CD4-positive, alpha-beta T cell treated with Interleukin-2 at 100 ng/mL for 4 hours (primary cell): ENCODE measurements around the gene ITIH4.

Source experiments
- DNase-seq: peaks from one replicate; pipeline ENCODE4 v3.0.0-alpha.2; 2020; ENCODE audit warnings: low spot score

Gene ITIH4

DNA sequence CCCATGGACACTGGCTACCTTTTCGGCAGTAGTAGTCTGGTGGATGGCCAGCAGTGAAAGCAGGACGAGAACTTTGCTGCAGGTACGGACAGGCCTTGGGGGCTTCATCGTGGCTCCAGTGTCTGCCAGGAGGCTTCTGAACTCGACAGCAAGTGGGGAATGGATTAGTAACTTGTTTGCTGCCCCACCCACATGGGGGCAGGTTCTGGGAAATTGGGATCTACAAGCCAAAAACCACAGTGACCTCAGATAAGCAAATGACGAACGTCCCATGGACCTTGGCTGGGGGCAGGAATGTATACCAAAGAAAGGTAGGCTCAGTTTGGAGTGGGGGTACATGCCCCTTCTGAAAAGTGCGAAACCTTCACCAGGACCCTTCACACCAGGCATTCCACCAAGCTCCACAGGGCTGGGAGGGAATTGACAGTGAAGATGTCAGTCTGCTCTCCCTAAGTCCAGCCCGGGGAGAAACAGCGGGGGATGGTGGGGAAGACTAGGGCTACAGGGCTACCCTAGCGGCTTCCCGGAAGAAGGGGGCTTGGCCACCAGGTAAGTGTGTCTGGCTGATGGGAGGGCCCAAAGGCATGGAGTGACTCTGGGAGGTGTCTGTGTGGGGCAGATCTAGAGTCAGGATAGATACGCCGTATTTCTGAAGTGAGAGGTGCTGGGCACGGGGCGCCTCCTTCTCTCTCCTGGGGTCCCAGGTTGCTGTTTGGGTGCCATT, at the start of gene ITIH4:
TSS of gene ITIH4 (minus strand) at position 138 of the 724 bp plus-strand sequence. CDS start at position 108, 30 bp downstream.
- no peak for DNase-seq

DNA sequence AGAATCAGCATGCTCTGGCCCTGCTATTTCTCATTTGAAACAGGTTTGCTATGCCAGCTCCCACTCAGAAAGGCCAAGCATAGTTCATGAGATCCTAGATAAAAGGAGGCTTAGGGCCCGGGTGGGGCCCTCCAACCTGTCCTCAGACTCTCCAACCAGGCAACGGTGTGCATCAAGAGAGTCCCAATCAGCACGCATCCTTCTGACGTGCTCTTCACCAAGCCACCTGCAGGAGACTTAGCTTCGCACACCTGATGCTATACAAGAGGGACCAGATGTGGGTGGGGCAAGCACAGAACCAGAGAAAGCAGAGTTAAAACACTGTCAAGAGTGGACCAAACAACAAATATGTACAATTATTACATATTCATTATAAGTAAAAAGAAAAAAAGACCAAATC, 49.6 kb upstream of the ITIH4 start:
- no peak for DNase-seq

DNA sequence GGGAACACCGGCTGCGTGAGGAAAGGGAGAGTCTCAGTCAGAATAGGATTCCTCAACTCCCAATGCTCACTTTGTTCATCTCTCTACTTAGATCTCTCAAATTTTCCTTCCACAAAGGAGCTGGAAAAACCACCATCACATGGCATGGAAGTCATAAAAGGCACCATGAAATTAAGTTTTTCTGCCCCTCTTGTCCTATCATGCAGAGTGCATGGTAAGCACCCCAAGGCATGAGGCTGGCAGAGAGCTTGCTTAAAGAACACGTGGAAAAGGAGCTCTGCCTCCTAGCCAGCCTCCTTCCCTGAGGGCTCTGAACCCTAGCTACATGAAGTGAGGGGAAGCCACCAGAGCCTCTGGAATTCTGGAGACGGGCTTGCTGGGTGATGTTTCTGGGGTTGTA, 49.1 kb upstream of the ITIH4 start:
- no peak for DNase-seq

DNA sequence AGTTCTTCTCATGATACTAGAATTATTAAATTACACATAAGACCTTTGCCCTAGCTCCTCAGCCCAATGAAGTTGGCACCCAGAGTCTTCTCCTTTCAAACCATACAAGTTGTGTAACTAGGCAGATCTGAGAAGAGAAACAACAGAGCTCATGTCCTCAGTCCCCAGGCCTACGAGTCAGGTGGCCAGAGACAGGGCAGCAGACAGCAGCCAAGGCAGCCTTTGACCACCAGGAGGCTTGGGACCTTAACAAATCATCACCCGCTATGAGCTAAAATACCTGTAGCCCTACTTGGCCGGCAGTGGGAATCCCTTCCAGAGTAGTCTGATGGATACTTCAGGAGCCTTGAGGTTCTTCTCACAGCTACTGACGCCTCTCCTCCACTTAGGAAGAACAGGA, 48.6 kb upstream of the ITIH4 start:
- no peak for DNase-seq

DNA sequence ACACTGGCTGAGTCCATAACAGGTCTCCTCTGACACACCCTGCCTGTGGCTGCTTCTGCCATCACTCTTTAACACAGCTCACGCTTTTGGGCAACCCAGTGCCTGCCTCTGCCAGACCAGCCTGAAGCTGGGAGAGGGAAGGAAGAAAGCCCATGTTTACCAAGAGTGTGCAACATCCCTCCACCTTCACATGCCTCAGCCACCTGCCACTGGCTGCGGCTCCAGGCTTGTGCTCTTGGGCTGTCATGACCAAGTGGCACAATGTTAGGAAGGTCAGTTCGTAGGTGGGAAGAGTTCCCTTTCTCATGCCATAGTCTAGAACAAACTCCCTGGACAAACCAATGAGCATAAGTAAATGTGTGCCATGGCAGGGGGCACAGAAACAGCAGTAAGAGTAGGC, 46.6 kb upstream of the ITIH4 start:
- DNase-seq = no peak

DNA sequence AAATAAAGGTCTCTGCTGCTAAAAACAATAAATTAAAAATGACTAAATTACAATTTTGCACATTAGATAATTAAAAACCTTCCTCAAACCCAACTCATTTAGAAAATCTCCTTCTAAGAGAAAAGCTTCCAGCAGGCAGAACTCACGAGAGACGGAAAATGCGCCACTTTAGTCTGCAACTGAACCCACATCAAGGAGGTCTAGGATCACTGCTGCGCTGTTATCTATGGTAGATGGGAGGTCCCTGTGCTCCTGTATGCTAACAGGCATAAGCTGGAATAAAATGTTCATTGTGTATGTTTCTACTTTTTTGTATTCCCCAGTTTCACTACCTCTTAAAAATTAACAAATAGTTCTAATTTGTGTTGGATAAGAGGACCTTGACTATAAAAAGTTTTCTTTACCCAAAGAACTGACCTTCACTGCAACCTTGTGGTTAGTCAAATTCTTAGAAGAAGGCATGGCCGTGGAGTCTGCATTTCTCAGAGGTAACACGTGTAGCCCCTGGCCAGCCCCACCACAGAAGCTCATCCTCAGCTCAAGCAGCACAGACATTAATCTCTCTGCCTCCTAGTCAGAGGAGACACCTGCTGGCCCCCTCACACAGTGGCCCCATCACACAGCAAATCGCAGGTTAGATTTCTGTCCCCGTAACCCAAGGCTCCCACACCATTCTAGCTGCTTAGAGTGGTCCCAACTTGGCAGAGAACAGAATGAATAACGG, 44.6 kb upstream of the ITIH4 start:
- no peak for DNase-seq

DNA sequence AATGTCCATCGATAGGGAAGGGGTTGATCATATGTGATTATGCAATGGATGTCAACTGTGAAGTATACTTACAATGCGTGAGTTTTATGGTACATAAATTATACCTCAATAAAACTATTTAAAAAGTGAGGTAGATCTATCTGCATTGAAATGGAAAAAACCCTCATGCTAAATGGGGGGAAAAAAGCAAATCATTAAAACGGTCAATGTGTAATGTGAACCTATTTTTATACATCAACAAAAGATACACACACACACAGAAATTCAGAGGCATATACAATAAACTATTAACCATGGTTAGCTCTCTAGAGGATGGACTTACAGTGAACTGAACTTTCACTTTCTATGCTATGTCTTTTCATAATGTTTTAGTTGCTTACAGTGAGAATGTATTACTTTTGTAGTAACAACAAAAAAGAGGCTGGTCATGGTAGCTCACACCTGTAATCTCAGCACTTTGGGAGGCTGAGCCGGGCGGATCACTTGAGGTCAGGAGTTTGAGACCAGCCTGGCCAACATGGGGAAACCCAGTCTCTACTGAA, 43.8 kb upstream of the ITIH4 start:
- DNase-seq = no peak

DNA sequence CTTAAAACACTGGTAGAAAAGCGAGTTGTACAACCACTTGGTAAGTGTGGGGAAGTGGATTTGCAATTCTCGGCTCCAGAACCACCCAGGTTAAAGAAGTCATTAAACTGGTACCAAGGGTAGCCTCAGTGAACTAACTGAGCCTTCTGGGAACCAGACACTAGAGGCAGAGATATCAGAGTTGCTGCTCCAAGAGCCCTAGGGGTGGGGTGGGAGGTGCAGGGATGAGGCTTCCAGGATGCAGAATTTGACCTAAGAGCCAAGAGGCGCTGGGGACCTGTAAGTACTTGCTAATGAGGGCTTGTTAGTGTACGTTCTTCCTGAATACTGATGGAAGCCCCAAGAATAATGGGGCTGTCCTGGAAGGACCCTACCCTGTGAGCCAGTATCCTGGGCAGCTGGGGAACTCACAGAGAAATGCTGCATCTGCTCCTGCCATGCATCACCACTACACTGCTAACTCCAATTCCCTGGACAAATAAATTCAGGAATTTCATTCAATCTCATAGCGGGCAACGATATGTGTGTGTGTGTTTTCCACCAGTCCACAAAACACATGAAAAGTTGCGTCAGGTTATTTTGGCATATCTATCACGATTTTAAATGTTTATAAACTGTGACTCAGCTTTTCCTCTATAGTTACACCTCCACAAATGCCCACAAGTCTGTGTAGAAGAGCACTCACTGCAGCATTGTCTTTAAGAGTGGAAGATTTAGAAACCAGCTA, 43.1 kb upstream of the ITIH4 start:
- no peak for DNase-seq

DNA sequence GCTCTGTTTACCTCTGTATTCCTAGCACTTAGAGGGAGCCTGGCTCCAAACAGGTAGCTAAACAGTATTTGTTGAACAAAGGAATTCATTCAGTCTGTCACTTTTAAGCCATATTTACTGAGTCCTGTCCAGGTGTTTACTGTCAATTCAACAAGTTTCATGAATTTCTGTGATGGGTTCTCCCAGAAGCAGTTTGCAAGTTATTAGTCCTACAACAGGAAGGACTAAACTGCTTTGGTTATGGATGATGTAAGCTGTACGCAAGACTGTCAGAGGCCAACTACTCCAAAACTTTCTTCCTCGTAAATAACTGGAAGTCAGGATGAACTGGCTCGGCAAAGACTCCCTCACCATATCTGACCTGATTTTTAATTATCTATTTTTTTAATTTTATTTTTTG, 41.8 kb upstream of the ITIH4 start:
- no peak for DNase-seq

DNA sequence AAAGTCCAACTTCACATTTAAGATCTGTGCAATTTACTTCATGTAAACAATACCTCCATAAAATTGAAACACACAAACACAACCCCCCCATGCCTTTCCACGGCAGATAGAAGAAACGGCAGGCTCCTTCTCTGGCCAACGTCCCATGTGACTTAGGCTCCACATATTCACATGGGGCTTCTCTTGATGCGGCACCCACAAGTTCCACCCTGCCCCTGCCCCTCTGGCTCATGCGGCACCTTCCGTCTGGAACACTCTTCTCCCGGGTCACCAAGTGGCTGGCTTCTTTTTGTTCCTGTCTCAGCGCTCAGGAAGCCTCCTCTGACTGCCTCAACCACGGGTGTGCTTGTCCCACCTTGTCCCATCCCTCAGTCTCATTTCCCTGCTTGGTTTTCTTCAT, 41.3 kb upstream of the ITIH4 start:
- no peak for DNase-seq

DNA sequence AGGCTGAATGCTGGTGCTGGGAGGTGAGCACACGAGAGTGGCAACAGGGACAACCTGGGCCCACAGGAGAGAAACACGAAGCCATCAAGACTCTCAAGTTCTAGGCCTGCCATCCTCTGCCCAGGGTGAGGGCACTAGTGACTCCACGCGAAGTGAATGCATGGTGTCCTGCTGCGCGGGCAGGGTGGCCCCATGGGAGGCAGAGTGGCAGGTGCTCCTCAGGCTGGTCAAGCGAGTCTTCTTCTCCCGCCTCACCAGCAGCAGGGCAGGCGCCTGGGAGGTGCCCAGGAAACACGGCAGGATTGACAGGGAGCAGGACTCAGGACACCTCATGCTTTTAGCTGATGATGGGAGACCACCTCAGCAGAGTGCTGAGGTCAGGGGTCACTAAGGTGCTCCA, 40.0 kb upstream of the ITIH4 start:
- DNase-seq = no peak

DNA sequence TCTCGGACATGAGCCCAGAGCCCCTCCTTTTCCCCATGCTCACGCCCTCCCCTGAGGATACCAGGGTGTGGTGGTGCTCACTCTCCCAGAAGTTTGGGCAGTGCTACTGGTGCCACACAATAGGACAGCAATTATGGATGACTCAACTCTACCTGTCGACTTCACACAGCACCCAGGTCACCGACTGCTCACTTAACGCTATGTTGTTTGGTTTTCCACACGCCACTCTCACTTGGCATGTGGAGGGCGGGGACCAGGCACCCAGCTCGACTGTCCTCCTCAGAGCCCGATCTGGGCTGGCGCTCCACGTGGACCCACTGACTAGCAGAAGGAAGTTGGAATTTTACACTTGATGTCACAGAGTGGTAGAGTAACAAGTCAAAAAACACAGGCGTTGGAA, 36.0 kb upstream of the ITIH4 start:
- no peak for DNase-seq

DNA sequence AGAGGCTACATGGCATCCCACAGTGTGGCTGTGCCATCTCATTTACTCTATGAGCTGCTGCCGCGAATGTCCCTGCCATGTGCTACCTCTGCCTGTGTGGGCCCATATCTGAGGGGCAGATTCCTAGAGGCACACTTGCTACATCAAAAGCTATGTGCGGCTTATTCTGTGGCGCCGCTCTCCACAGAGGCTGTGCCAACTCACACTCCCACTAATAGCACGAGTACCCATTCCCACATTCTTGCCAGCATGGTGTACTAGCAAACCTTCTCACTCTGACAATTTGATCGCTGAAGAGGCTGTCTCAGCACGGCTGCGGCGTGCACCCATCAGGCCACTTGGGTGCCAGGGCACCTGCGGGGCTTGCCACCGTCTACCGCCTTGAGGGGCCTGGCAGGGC, 35.5 kb upstream of the ITIH4 start:
- no peak for DNase-seq

DNA sequence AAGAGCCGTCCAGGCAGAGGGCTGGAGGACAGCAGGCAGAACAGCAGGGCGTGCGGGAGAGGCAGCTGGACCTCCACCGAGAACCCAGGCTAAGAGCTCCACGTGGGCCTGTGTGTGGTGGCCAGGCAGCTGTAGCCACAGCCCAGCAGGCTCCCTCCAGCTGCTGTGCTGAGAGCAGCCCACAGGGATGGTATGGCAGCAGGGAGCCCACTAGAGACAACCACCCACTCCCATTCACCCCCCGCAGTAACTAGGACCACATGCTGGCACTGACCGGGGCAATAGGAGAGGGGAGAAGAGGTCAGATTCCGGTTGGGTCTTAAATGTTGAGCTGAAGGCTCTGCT, 29.9 kb upstream of the ITIH4 start:
- DNase-seq = no peak

DNA sequence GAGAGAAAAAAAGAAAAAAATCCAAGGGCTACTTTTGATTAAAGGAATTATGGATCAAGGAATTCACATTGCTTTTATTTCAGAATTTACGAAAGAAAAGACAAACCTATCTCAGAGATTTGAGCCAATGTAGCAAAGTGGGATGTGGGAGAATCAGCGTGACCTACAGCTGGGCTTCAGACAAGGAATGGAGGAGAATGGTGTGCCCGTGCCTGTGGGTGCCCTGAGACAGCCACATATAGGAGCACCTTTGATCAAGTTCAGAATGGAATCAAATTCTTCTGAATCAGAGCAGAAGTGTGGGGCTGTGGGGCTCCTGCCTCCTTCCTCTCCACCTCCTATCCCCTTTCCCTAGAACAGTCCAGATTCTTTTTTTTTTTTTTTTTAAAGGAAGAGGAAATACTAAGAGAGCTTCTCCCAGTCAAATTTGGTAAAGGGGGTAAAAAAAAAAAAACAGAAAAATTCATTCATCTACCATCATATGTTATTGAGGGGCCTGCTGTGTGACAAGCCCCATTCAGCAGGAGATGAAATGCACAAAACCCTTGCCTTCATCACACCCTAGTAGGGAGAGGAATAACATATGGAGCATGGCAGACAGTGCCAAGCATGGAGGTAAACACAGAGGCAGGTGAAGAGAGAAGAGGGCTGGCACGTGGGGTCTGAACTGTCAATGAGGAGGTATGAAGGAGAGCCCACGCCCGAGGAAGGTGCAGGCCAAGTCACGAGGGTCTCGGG, 29.4 kb upstream of the ITIH4 start:
- no peak for DNase-seq

DNA sequence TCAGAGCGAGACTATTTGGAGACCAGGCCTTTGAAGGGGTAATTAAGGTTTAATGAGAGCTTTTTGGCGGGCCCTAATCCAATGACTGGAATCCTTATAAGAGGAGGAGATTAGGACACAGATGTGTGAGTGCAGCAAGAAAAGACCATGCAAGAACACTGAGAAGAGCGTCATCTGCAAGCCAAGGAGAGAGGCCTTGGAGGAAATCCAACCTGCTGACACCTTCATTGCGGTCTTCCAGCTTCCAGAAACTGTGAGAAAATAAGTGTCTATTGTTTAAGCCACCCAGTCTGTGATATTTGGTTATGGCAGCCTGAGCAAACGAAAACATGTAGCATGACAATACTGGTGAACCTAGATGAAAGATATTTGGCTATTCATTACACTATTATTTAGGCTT, 27.4 kb upstream of the ITIH4 start:
- no peak for DNase-seq

DNA sequence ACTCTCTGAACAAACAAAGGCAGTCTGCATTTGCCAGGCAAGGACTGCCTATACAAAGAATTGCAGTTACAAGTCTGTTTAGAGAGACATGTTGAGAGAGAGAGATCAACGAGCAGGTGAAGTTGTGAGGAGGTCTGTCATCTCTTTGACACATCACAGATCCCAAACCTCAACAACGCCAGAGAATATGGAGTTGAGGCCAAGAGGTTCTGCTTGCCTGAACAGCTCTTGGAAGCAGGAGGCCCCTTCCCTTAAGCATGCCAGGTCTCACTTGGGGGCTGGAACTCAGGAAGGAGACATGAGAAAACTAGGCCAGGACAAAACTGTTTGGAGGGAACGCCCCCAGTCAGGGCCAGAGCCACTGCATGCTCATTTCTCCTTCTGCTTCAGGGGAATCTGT, 26.7 kb upstream of the ITIH4 start:
- no peak for DNase-seq

DNA sequence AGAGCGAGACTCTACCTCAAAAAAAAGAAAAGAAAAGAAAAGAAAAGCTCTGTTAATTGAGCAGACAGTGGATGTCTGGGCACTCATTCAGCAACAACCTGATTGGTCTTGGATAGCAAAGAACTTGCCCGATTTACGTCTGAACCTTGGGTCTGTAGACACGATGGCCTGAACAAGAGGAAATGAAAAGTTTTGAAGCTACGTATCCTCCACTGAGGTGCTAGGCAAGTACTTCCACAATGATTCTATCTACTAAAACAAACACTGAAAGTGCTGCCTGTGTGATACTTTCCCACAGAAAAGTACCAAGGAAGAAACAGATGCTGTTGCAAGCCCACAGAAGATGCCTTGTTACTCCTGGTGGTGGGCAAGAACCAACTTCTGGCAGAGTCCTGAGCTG, 26.2 kb upstream of the ITIH4 start:
- no peak for DNase-seq

DNA sequence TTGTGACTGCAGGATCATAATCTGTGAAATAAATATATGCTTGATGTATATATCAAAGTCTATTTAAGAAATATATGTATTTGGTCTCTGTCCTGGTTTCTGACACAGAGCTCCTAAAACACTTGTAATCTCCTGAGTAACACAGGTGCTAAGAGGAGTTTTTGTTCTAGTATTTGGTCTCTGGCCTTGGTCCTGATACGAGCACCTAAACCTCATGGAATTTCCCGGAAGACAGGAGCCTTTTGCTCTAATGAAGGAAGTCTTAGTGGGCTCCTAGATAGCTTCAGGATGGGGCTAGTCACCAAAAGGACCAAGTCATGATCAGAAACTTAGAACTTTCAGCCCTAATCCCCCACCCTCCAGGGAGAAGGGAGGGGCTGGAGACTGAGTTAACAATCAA, 23.5 kb upstream of the ITIH4 start:
- no peak for DNase-seq

DNA sequence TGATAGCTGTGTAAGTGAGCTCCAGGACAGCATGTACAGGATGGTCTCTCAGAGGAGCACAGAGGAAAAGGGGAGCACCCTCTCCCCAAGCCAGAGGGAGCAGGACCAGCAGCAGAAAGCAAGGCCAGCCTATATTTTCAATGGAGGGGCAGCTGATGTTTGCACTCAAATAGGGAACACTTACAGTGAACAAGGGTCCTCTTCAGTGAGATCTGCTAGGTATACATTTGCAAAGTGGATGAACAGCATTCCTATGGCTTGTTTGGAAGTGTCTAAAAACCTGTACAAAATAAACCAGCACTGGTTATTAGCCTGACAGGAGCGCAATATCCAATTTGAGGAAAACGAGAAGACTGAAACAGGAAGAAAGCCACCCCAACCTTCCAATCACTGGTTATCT, 21.9 kb upstream of the ITIH4 start:
- no peak for DNase-seq

DNA sequence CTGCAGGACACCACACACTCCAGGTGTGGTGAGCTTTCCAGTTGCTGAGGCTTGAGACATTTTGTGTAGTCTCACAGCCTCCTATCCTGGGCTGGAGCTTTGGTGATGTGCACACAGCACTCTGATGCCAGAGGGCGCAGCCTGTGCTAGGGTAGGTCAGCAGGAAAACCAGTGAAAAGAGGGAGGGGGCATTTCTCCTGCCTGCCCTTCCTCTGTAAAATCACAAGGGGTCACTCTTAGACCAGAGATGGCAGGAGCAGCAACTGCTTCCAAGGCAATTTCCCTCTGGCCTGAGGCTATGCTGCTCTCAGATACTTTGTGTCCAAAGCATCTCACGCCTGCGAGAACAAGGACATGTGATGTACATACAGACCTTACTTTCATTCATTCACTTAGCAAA, 20.9 kb upstream of the ITIH4 start:
- DNase-seq = peak; percentile 23

DNA sequence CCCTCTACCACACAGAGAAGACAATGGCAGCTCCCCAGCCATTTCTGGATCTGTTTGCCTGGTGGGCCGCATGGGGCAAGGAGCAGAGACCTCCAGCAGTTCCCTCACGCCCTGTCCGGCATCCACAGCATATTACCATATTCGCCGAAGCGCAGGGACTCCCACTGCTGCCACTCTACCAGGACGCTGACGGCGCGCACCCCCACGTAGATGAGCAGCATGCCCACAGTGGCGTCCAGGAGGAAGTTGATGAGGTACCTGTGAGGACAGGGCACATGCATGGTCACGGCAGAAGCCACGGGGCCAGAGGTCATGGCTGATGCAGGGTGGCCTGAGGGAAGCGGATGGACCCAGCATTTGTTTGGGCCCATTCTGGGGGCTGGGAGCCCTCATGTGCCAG, 19.2 kb upstream of the ITIH4 start:
- no peak for DNase-seq
